Stimulated activated CD4-positive, alpha-beta T cell treated with anti-CD3 and anti-CD28 coated beads, TNF-alpha, amount 100 ng/mL, for 24 hours (primary cell): ENCODE results near the gene CSTF1.

ENCODE experiments used
- DNase-seq, 3 experiments: peaks; one replicate each; pipeline ENCODE4 v3.0.0-alpha.2; 2020; ENCODE audit warnings: low read depth in 3 of 3

Gene CSTF1

DNA sequence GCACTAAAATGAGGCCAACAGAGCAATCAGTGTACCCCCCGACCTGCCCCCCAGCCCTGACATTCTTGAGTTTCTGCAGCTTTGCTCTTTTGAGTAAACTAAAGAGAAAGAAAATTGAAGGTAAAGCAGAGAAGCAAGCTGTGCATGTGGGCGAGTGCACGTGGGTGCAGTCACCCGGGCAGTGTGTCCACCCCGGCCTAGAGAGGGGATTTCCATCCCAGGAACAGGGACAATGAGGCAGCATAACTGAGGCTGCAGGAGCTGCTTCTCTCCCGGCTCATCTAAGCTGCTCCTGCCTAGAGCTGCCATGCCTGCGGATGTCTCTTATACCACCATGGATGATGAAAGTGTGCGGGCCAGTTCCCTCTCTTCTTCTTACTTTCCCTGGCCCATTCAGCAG, 36.4 kb downstream of the CSTF1 start:
- DNase-seq = no peak

- peak in 2 of 3 experiments; percentile 24 to 51 for DNase-seq
Measured at GRCh38 chr20:56429502-56429901, 37.1 kb downstream of the CSTF1 start.

GRCh38 chr20:56429941-56430340, 37.5 kb downstream of the CSTF1 start:
- DNase-seq = no peak

- DNase-seq = no peak
Measured at GRCh38 chr20:56430461-56430860, 38.0 kb downstream of the CSTF1 start.

DNA sequence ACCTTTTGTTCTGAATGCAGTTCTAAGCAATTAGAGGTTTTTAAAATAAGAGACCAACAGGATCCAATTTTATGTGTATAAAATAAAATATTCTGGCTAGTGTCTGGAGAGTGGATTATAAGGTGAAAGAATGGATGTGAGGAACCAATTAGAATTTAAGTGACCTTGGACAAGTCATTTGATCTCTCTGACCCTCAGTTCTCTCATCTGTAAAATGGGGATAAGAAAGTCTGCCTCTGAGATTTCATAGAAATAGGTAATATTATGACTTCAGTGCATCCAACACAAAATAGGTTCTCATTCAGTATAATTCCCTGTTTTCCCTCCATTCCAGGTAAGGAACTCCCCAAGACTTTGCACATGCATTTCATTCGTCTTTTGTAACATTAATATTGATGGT, 38.5 kb downstream of the CSTF1 start:
- DNase-seq = no peak

DNA sequence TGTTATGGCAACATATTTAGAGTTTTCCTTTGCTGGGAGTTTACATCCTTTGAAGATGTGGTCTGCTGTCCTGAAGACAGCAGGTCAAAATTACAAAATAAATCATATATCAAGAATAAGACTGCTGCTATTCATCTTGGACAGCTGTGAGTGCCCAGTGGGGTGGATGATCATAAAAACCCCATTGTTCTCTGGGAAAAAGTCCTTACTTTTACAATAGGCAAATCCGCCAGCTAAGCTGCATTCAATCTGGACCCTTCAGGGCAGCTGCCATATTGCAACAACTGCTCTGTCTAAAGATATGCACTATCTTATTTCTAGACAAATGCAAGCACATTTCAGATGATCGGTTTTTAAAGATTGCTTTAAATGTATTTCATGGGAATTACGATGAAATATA, 39.0 kb downstream of the CSTF1 start:
- no peak for DNase-seq

GRCh38 chr20:56433221-56433879, 40.9 kb downstream of the CSTF1 start:
- no peak for DNase-seq

DNA sequence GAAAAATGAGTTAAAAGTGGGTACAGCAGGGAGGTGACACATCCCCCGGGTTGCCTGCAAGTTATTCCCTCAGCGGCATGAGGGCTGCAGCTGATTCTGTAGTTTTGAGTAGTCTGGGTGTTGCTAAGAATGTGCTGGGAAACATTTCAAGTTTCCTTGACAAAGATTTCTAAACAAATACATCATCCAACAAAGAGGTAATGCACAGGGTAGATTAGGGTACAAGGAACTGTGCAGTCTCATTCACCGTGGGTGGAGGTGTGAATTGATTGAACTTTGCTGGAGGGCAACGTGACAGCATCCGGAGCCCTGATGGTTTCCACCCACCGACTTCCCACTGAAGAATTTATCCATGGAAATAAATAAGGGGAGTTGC, 41.4 kb downstream of the CSTF1 start:
- no peak for DNase-seq

GRCh38 chr20:56437196-56437960, 44.9 kb downstream of the CSTF1 start:
- no peak for DNase-seq

DNA sequence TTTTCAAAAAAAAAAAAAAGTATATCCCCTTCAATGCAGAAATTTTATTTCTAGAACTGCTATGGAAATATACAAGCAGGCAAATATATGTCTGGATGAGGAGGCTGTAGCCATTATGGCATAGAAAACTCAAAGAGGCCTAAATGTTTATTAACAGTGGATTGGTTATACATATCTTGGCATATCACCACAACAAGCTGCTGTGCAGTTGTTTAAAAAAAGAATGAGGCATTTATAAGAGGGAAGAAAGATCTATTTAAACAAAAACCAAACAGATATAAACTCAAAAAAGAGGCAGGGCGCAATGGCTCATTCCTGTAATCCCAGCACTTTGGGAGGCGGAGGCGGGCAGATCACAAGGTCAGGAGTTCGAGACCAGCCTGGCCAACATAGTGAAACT, 45.8 kb downstream of the CSTF1 start:
- DNase-seq = no peak

DNA sequence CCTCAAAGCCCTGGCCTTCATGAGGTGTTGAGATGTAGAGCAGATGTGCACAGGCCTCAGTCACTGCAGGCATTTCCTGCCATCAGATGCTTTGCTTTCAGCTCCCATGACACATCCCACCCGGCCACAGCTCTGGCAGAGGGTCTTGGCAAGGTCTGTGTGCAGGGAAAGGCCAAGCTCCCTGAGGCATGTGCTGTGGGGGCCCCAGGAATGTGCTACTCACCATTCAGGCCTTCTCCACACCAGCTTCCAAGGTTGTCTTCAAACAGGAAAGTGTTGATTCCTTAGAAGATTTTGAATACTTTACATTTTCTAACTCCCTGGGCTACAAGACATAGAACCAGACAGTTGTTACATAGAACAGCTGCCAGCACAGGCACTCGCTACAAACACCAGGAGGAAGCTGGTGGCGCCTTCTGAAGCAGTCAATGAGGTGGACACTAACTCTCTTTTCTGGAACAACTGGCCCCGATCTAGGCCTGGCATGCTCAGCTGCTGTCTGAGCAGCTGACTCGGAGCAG, 47.4 kb downstream of the CSTF1 start:
- no peak for DNase-seq

DNA sequence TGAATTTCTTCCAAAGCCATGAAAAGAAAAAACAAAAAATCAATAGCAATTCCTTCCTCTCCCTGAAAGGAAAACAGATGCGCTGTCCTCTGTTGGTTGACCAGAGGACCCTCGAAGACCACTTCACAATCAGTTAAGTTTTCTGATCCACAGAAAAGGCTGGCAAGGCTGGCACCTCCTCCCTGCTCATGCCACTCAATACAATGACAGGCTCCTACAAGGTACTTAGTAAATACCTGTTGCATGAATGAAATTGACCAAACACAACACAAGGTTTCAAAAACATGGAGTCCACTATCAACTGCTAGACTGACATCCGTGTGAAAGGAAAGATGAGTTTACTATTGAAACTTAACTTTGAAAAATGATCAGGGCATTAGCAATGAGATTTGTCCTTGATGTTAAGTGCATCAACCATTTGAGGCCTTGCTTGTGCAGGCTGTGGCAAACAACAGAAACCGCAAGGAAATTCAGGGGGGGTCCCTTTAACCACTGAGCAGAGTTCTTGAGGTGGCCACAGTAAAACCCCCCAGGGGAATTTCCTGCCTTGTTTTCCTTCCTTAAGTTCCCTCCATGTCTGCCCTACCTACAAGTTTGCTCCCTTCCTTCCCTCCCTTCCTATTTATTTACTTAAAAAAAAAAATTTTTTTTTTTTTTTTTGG, 48.0 kb downstream of the CSTF1 start:
- peak in 2 of 3 experiments; percentile 32 to 40 for DNase-seq

DNA sequence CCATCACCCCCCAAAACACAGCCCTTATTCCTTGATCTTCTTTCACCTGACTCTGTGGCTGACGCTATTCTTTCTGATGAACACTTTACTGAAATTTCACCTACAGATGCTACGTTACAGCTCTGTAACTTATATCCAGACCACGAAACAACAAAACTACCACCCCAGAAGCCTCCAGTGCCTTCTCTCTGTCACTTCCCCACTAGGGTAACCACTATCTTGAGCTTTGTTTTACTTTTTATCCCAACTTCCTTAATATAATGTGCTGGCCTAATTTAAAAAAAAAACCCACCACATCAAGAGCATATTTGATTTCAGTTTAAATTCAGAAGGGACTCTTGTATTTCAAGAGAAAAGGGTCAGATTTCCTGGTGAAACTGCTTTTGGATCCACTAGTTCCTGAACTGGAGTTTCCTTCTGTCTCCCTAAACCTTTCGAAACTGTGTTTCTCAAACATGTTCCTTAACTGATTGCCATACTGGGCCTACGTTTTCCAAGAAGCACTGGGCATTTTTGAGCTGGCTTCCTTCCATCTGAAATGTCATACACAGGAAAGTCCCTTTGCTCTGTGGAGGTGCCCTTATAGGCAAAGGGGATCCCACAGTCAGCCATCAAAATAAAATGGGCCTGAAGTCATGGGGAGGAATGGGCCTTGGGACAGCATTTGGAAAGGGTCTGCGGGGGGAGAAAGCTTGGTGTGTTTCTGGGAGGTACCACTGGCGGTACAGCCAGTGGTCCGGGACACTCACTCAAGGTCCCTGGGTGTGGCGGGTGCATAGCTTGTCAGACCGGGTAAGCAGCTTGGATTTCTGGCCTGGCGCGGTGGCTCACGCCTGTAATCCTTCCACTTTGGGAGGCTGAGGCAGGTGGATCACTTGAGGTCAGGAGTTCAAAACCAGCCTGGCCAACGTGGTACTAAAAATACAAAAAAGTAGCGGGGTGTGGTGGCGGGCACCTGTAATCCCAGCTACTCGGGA, 50.2 kb downstream of the CSTF1 start:
- DNase-seq = no peak

DNA sequence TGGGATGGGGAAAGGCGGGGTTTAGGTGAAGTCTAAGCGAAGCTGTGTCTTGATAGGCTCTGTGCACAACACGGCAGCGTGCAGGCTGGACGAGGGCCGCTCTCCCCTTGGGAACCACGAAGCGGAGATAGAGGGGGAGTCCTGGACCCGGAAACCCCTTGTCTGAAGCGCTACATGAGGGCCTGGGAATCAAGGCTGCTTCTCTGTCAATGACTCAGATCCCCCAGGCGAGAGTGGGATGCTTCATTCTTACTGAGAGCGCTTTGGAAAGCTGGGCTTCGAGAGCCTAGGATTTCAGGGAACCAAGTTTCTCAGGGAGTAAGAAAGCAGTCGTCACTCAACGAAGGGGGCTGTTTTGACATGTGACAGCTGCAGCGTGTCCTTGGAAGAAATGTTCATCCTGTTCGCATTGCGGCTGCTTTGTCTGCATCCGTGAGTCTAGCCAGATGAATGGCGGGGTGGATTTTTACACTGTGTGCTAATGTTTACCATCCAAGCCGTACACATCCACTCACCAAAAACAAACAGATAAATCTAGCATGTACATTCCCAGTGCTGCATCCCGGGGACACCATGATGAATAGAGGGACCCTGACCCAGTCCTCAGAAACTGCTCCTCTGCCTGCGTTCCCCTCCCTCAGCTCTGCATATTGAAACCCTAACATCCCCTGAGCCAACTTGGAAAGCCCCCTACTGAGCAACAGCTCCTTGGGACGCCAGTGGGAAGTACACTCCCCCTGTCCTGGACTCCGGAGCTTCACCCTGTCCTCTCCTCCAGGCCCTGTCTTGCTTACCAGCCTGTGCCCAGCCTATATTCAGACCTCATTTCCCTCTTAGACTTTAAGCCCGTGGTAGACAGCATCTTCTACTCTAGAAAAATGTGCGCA, 51.5 kb downstream of the CSTF1 start:
- DNase-seq = no peak

GRCh38 chr20:56445130-56445529, 52.7 kb downstream of the CSTF1 start:
- no peak for DNase-seq

DNA sequence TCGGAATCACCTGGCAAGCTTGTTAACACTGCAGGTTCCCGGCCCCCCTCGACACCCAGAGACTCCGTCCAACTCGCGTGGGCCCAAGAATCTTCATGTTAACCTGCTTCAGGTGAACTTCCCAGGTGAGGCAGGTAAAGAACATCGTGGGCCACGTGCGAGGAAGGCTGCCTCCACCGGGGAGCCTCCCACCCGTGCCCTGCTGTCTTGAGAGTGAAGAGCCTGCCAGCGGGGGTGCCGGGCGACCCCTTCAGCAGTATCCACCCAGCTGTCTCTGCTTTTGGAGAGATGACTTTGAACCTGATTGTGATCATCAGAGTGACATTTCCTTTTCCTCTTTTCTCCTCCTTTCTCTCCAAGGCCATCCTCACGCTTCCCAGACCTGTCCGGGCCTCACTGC, 53.1 kb downstream of the CSTF1 start:
- no peak for DNase-seq

GRCh38 chr20:56447227-56447626, 54.8 kb downstream of the CSTF1 start:
- DNase-seq = no peak

GRCh38 chr20:56449459-56449858, 57.0 kb downstream of the CSTF1 start:
- DNase-seq = no peak

- no peak for DNase-seq
Measured at GRCh38 chr20:56451056-56451765, 58.8 kb downstream of the CSTF1 start.

- no peak for DNase-seq
Measured at GRCh38 chr20:56453352-56453751, 60.9 kb downstream of the CSTF1 start.
